Measurements from ENCODE around the gene KLK15. TPM values are rescaled to one million over a fixed set of nuclear protein-coding genes. Genes with fewer than 3 reads are reported as not detected.

KLK15 gene
- total RNA-seq, 2 experiments from 2014 or later, result not detected

- POLR2A ChIA-PET, result no interaction called here
- CTCF ChIA-PET, result interaction anchor here (0.5 kb wide), 2 partner anchors 9 to 227 kb away, joined by 3 read pairs; no protein-coding TSS in a partner anchor
Observed at GRCh38 chr19:50844296-50844935, 11.0 kb upstream of the KLK15 start.

- ChIA-PET POLR2A (no interaction called here), CTCF (interaction anchor here (0.5 kb wide), 1 partner anchor 227 kb away, joined by 3 read pairs; no protein-coding TSS in a partner anchor)
Observed at GRCh38 chr19:50843701-50844221, 10.4 kb upstream of the KLK15 start.

GRCh38 chr19:50843205-50843604 lies 9.8 kb upstream of the KLK15 start:
- ChIA-PET CTCF (no interaction called here), POLR2A (no interaction called here)

- ChIA-PET CTCF (no interaction called here), POLR2A (no interaction called here)
Observed at GRCh38 chr19:50842130-50842529, 8.8 kb upstream of the KLK15 start.

GRCh38 chr19:50839712-50840655 lies 6.6 kb upstream of the KLK15 start:
- ChIA-PET CTCF (no interaction called here), POLR2A (no interaction called here)

GRCh38 chr19:50838239-50838638 lies 4.9 kb upstream of the KLK15 start:
- CTCF ChIA-PET, result interaction anchor here (0.7 kb wide), 2 partner anchors 22 to 431 kb away, joined by 3 to 5 read pairs; no protein-coding TSS in a partner anchor
- POLR2A ChIA-PET, result no interaction called here

- CTCF ChIA-PET, result interaction anchor here (1.2 kb wide), 1 partner anchor 32 kb away, joined by 3 read pairs; no protein-coding TSS in a partner anchor
- POLR2A ChIA-PET, result no interaction called here
Observed at GRCh38 chr19:50837300-50837699, 3.9 kb upstream of the KLK15 start.

- CTCF ChIA-PET, result interaction anchor here (1.2 kb wide), 1 partner anchor 32 kb away, joined by 3 read pairs; no protein-coding TSS in a partner anchor
- POLR2A ChIA-PET, result no interaction called here
Observed at GRCh38 chr19:50836543-50837195, 3.3 kb upstream of the KLK15 start.

GRCh38 chr19:50835785-50836542 lies 2.6 kb upstream of the KLK15 start:
- ChIA-PET CTCF (no interaction called here), POLR2A (no interaction called here)

- ChIA-PET POLR2A (no interaction called here), CTCF (no interaction called here)
Observed at GRCh38 chr19:50835103-50835784, 1.9 kb upstream of the KLK15 start.

GRCh38 chr19:50833802-50834167 lies 411 bp upstream of the KLK15 start:
- ChIA-PET CTCF (no interaction called here), POLR2A (no interaction called here)

GRCh38 chr19:50832666-50833065 lies 708 bp downstream of the KLK15 start:
- CTCF ChIA-PET, result no interaction called here
- POLR2A ChIA-PET, result no interaction called here

- ChIA-PET POLR2A (no interaction called here), CTCF (no interaction called here)
Observed at GRCh38 chr19:50831026-50831396, 2.4 kb downstream of the KLK15 start.

- ChIA-PET POLR2A (no interaction called here), CTCF (no interaction called here)
Observed at GRCh38 chr19:50830266-50831025, 2.9 kb downstream of the KLK15 start.

GRCh38 chr19:50829801-50830200 lies 3.6 kb downstream of the KLK15 start:
- ChIA-PET POLR2A (no interaction called here), CTCF (no interaction called here)

GRCh38 chr19:50827476-50827875 lies 5.9 kb downstream of the KLK15 start:
- ChIA-PET CTCF (no interaction called here), POLR2A (no interaction called here)

- CTCF ChIA-PET, result no interaction called here
- POLR2A ChIA-PET, result no interaction called here
Observed at GRCh38 chr19:50826492-50827240, 6.7 kb downstream of the KLK15 start.

Measured in activated CD8-positive, alpha-beta memory T cell treated with anti-CD3 and anti-CD28 coated beads for 36 hours (primary cell).